Measurements from ENCODE around the gene ZFHX3. TPM values are rescaled to one million over a fixed set of nuclear protein-coding genes. Genes with fewer than 3 reads are reported as not detected.

ZFHX3 gene
- total RNA-seq, 1 donor from 2014 or later = 48.5 TPM

- Mint-ChIP-seq H3K27me3 (no peaks in the 10 kb centered on the region), H3K36me3 (peaks cover 20% of the 10 kb centered on the region), H3K27ac (no peak overlapping the region), H3K4me3 (no peak overlapping the region), H3K4me1 (ENCODE audit: unreplicated experiment) (peaks cover 53% of the 10 kb centered on the region), H3K9me3 (no peaks in the 10 kb centered on the region)
- TF ChIP-seq, protein P1, sequence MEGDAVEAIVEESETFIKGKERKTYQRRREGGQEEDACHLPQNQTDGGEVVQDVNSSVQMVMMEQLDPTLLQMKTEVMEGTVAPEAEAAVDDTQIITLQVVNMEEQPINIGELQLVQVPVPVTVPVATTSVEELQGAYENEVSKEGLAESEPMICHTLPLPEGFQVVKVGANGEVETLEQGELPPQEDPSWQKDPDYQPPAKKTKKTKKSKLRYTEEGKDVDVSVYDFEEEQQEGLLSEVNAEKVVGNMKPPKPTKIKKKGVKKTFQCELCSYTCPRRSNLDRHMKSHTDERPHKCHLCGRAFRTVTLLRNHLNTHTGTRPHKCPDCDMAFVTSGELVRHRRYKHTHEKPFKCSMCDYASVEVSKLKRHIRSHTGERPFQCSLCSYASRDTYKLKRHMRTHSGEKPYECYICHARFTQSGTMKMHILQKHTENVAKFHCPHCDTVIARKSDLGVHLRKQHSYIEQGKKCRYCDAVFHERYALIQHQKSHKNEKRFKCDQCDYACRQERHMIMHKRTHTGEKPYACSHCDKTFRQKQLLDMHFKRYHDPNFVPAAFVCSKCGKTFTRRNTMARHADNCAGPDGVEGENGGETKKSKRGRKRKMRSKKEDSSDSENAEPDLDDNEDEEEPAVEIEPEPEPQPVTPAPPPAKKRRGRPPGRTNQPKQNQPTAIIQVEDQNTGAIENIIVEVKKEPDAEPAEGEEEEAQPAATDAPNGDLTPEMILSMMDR (conservative IDR thresholded peaks at IDR 0.05) = no peak
- no peak for DNase-seq (ENCODE audit: extremely low spot score, unreplicated experiment)
These were observed 213.4 kb downstream of the ZFHX3 start for GRCh38 chr16:72834499-72834898.

DNA sequence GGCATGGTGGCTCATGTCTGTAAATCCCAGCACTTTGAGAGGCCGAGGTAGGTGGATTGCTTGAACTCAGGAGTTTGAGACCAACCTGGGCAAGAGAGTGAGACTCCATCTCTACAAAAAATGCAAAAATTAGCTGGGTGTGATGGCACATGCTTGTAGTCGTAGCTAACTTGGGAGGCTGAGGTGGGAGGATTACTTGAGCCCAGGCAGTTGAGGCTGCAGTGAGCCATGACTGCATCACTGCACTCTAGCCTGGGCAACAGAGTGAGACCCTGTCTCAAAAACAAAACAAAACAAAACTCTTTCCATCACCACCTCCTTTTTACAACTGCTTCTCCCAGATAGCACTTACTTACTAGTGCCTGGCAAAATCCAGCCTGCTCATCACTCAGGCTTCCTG, 214.0 kb downstream of the ZFHX3 start:
- no peak overlapping the region for H3K27ac Mint-ChIP-seq
- H3K4me3 Mint-ChIP-seq = no peak overlapping the region
- no peaks in the 10 kb centered on the region for H3K9me3 Mint-ChIP-seq
- peaks cover 21% of the 10 kb centered on the region for H3K36me3 Mint-ChIP-seq
- DNase-seq (ENCODE audit: extremely low spot score, unreplicated experiment) = no peak
- no peaks in the 10 kb centered on the region for H3K27me3 Mint-ChIP-seq
- TF ChIP-seq, protein P1 (conservative IDR thresholded peaks at IDR 0.05) = no peak
- peaks cover 48% of the 10 kb centered on the region for H3K4me1 Mint-ChIP-seq (ENCODE audit: unreplicated experiment)

- Mint-ChIP-seq H3K4me1 (ENCODE audit: unreplicated experiment) (peaks cover 43% of the 10 kb centered on the region), H3K9me3 (no peaks in the 10 kb centered on the region), H3K36me3 (peaks cover 21% of the 10 kb centered on the region), H3K27me3 (no peaks in the 10 kb centered on the region), H3K27ac (no peak overlapping the region), H3K4me3 (no peak overlapping the region)
- TF ChIP-seq, protein P1 (conservative IDR thresholded peaks at IDR 0.05) = no peak
- no peak for DNase-seq (ENCODE audit: extremely low spot score, unreplicated experiment)
These were observed 214.4 kb downstream of the ZFHX3 start for GRCh38 chr16:72833482-72833881.

- peaks cover 43% of the 10 kb centered on the region for H3K4me1 Mint-ChIP-seq (ENCODE audit: unreplicated experiment)
- H3K9me3 Mint-ChIP-seq = no peaks in the 10 kb centered on the region
- H3K27ac Mint-ChIP-seq = no peak overlapping the region
- no peaks in the 10 kb centered on the region for H3K27me3 Mint-ChIP-seq
- DNase-seq (ENCODE audit: extremely low spot score, unreplicated experiment) = peak; percentile 90
- H3K4me3 Mint-ChIP-seq = no peak overlapping the region
- H3K36me3 Mint-ChIP-seq = peaks cover 24% of the 10 kb centered on the region
- TF ChIP-seq, protein P1 (conservative IDR thresholded peaks at IDR 0.05) = peak; percentile 97
These were observed 215.2 kb downstream of the ZFHX3 start for GRCh38 chr16:72832621-72833248.

GRCh38 chr16:72829846-72830775, 217.8 kb downstream of the ZFHX3 start:
- Mint-ChIP-seq H3K4me3 (no peak overlapping the region), H3K36me3 (peaks cover 20% of the 10 kb centered on the region), H3K27me3 (no peaks in the 10 kb centered on the region), H3K4me1 (ENCODE audit: unreplicated experiment) (peaks cover 30% of the 10 kb centered on the region), H3K27ac (no peak overlapping the region), H3K9me3 (no peaks in the 10 kb centered on the region)
- TF ChIP-seq, protein P1 (conservative IDR thresholded peaks at IDR 0.05) = no peak
- DNase-seq (ENCODE audit: extremely low spot score, unreplicated experiment) = no peak

All from type B pancreatic cell (in vitro differentiated cells).